GM18505 (cell line): ENCODE results near the gene KXD1.
"Not testable (repeated sequence)": the region's sequence is repeated elsewhere in the genome, so short reads cannot be mapped to it uniquely, and the experiment has no call there.

Source experiments
- ATAC-seq: cut with Tn5 transposase; IDR thresholded peaks from one replicate; pipeline ENCODE4 v1.9.1; 2021; ENCODE audit not compliant: unreplicated experiment
- POLR2A ChIP-seq: IDR thresholded peaks from 4 replicates; pipeline ENCODE4 v1.6.1; 2011; ENCODE audit warnings: borderline replicate concordance; ENCODE audit not compliant: insufficient read depth, insufficient read length; ENCODE audit errors: extremely low read depth

KXD1 gene

GRCh38 chr19:18593367-18594095 lies 35.9 kb downstream of the KXD1 start:
- no peak for ATAC-seq
- TF ChIP-seq POLR2A, result no peak

- peak; percentile 72 for ATAC-seq
- TF ChIP-seq POLR2A, result peak; percentile 41
These were observed 36.6 kb downstream of the KXD1 start for GRCh38 chr19:18594096-18594823.

- no peak for ATAC-seq
- TF ChIP-seq POLR2A, result no peak
These were observed 37.2 kb downstream of the KXD1 start for GRCh38 chr19:18594824-18595373.

- TF ChIP-seq POLR2A, result no peak
These were observed 37.8 kb downstream of the KXD1 start for GRCh38 chr19:18595475-18595874.

GRCh38 chr19:18596752-18597157 lies 39.1 kb downstream of the KXD1 start:
- no peak for ATAC-seq
- TF ChIP-seq POLR2A, result no peak

More at GRCh38 chr19:18595475-18595874, 37.8 kb downstream of the KXD1 start:
- no peak for ATAC-seq

GRCh38 chr19:18597809-18598660 lies 40.4 kb downstream of the KXD1 start:
- no peak for ATAC-seq

GRCh38 chr19:18599485-18599884 lies 41.8 kb downstream of the KXD1 start:
- no peak for TF ChIP-seq POLR2A
- ATAC-seq, result no peak

More at GRCh38 chr19:18597809-18598660, 40.4 kb downstream of the KXD1 start:
- TF ChIP-seq POLR2A, result no peak

GRCh38 chr19:18600692-18601397 lies 43.2 kb downstream of the KXD1 start:
- ATAC-seq, result not testable (repeated sequence)

GRCh38 chr19:18601875-18602274 lies 44.2 kb downstream of the KXD1 start:
- TF ChIP-seq POLR2A, result no peak
- no peak for ATAC-seq

GRCh38 chr19:18603255-18603957 lies 45.7 kb downstream of the KXD1 start:
- no peak for ATAC-seq
- TF ChIP-seq POLR2A, result no peak

GRCh38 chr19:18603958-18604819 lies 46.5 kb downstream of the KXD1 start:
- no peak for ATAC-seq

More at GRCh38 chr19:18603958-18604819, 46.5 kb downstream of the KXD1 start:
- TF ChIP-seq POLR2A, result no peak
